ENCODE data around the gene FAM228A.

Gene FAM228A

DNA sequence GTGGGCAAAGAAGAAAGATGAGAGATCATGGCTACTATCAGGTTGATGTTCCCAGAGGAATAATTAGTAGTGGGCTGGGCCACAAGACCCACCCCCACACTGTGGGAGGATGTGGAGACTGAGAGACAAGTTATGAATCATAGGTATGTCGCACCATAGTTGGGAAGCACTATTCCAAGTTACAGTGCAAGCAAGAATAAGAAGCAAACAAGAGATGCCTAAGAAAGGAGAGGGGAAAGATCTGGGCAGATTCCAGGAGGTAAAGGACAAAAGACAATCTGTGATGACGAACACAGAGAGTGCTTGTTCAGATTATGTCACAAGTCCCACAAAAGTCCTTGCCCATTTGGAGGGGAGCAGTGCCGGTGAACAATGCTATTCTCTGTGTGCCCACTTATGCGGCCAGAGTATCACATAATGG lies 56.6 kb downstream of the FAM228A start:
- no peak for DNase-seq

DNA sequence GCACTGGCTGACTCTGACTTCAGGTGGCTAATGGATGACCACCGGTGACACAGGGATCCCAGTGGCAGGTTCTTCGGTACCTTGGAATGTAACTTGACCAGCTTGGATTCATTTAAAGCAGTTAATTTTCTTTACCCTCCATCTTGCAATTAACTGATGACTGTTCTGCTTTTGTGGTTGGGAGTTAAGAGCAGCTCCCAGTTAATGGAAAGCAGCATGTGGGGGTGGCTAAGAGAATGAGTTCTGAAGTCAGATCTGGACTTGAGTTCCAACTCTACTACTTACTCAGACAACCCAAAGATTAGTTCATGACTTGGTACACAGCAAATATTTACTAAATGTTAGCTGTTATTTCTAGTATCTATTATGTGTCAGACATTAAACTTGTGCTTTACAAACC lies 58.5 kb downstream of the FAM228A start:
- DNase-seq: no peak

DNA sequence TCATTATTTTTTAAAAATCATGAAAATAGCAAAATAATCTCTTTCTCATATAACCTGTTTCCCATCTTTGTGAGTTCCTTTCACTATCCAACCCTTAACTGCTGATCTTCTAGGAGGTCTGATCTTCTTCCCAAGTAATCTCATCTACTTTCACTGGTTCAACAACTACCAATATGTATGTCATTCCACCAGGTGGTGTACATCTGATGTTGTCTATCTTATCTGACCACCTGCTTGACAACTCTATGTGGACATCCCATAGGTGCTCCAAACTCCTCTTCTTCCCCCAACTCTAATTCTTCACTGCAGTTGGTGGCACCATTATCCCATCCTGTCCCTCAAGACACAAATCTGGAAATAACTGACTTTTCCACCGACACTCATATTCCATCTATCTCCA lies 62.5 kb downstream of the FAM228A start:
- no peak for DNase-seq

DNA sequence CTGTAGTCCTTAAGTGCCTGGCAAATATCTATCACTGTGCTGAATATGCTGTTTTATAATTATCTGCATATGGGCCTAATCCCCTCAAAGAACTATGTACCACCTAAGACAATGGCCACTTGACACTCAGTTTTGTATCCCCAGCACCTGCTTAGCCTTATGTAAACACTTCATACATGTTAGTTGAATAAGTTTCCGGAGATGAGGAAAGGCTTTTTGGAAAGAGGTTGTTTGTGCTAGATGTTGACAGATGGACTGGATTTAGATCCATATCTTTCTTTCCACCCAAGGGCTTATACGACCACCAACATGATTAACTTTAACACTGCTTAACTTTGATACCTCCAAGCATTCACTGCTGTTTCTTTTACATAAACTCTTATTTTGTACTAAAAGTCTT lies 63.3 kb downstream of the FAM228A start:
- no peak for DNase-seq

DNA sequence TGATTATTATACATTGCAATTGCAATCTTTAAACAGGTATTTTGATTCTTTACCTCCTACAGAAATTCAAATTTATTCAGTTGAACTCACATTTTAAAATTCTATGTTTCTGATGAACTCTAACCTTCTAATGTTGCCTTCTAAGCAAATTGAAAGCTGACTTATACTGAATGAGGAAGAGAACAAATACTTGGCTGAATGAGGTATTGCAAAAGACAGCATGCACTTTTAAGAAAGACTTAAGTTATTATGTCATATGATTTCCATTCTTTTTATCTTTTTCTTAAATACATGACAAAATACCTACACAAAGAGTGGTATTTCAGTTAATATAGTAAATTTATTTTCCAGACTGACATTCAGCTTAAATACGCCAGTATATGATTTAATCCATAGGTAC lies 64.7 kb downstream of the FAM228A start:
- DNase-seq: no peak
